Stimulated activated CD4-positive, alpha-beta T cell treated with anti-CD3 and anti-CD28 coated beads, Interleukin-15, amount 100 ng/mL, for 24 hours (primary cell): ENCODE data around the gene GTF2IRD1.
"Not testable (repeated sequence)": the region's sequence is repeated elsewhere in the genome, so short reads cannot be mapped to it uniquely, and the experiment has no call there.

Experiments
- DNase-seq: peaks from one replicate; pipeline ENCODE4 v3.0.0-alpha.2; 2020

GTF2IRD1 gene

GRCh38 chr7:74474271-74474865, 20.7 kb downstream of the GTF2IRD1 start:
- DNase-seq: no peak

DNA sequence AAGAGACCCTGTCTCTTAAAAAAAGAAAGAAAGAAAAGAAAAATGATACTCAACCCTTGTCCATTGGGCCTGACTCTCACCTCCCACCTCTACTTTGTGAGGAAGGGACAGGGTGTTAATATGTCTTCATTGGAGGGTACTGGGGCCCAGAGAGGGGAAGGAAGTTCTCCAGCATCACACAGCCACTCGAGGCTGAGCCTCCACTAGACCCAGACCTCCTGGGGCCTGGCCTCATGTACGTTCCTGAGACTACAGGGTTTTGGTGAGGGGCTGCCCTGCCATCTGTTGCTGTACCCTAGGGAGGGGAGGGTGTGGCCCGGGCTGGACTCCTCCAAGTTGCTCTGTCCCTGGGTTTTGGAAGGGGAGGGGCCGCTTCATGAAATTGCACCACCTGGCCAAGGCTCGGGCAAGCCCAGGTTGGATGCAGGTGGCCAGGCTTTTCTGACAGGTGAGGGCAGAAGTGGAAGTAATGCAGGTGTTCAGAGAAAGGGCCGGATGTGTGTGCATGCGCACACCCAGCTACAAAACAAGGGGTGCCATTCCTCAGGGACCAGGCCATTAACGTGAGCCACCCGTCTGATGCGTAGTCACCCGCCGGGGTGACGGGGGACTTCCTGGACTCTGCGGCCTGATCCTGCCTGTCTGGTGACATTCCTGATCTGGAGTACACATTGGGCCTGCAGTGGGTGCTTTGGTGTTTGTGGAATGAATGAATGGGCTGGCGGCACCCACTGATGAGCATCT, 21.7 kb downstream of the GTF2IRD1 start:
- no peak for DNase-seq

- DNase-seq: no peak
Measured at GRCh38 chr7:74475987-74476350, 22.3 kb downstream of the GTF2IRD1 start.

DNA sequence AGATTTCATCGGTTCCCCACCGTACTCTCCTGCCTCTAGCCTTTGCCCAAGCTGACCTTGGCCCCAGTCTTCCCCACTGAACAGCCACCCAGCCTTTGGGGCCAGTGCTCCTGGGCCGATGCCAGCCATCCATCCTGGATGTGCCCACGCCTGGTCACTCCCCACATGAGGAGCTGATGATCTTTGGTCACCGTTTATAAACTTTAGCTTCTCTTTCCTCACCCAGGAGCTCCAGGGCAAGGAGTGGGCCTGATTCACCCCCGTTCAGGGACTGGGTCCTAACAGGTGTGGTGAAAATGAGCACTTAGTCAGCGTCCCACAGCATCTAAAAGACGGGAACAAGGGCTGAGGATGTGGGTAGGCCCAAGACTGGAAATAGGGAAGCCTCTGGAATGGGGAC, 22.9 kb downstream of the GTF2IRD1 start:
- no peak for DNase-seq

- DNase-seq: no peak
Measured at GRCh38 chr7:74478671-74479065, 25.0 kb downstream of the GTF2IRD1 start.

DNA sequence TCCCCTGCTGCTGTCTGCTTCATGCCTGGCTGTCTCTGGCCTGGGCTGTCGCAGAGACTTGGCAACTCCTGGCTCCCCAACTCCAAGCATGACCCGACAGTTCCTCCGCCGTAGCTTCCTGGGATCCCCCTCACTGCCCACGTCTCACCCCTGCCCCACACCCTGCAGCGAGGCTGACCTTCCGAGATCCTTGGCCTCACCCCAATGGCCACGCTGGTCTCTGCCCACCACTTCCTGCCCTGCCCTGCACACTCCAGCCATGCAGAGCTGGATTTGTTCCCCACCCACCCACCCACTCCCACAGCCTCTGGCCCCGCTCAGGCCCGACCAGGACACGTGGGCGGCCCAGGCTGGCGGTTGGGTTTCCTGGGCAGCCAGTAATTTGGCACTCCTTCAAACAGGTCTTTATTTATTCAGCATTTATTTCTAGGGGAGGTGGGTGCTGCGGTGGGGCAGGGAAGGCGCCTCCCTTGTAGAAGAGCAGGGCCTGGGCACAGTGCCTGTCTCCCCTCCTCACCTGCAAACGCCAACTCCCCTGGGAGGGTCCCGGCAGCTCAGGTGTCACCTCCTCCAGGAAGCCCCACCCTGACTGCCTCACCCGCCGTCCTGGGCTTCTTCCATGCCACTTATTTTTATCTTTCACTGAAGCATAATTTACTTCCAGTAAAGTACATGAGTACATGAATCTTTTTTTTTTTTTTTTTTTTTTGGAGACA, 25.5 kb downstream of the GTF2IRD1 start:
- no peak for DNase-seq

- DNase-seq: no peak
Measured at GRCh38 chr7:74479961-74480829, 26.5 kb downstream of the GTF2IRD1 start.

- no peak for DNase-seq
Measured at GRCh38 chr7:74480861-74481417, 27.2 kb downstream of the GTF2IRD1 start.

DNA sequence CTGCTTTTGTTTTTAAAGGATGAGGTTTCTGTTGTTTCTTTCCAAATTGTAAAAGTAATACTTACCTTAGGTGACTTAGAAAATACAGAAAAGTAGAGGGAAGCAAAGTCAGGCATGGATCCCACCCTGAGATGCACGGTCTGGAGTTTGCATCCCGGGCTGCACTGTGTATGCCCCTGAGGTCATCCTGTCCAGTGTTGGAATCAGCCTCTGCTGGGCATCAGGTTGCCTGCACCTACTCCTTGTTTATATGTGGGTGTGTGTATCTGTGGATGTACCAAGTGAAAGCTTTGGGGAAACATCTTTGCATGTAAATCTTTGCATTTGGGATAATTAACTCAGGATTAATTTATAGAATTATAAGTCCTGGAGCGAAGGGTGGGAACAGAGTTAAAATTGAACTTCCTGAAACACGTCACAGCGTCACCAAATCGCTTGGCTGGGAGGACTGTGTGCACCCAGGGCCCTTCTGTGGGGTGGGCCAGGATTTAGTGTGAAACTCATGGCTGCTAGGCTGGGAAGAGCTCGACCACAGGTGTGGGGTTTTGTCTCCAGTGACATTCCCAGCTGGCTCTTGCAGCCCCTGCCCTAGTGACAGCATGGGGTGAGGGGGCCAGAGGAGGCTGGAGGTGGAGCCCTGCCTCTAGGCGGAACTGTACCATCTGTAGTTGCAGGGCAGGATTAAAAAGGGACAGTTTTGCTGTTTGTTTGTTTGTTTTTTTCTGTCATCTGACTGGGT, 27.9 kb downstream of the GTF2IRD1 start:
- DNase-seq: no peak

DNA sequence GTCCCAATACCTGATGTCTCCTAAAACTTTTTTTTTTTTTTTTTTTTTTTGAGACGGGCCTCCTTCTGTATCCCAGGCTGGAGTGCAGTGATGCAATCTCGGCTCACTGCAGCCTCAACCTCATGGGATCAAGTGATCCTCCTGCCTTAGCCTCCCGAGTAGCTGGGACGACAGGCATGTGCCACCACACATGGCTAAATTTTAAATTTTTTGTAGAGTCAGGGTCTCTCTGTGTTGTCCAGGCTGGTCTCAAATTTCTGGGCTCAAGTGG, 28.4 kb downstream of the GTF2IRD1 start:
- DNase-seq: no peak

GRCh38 chr7:74482629-74483401, 29.1 kb downstream of the GTF2IRD1 start:
- no peak for DNase-seq

DNA sequence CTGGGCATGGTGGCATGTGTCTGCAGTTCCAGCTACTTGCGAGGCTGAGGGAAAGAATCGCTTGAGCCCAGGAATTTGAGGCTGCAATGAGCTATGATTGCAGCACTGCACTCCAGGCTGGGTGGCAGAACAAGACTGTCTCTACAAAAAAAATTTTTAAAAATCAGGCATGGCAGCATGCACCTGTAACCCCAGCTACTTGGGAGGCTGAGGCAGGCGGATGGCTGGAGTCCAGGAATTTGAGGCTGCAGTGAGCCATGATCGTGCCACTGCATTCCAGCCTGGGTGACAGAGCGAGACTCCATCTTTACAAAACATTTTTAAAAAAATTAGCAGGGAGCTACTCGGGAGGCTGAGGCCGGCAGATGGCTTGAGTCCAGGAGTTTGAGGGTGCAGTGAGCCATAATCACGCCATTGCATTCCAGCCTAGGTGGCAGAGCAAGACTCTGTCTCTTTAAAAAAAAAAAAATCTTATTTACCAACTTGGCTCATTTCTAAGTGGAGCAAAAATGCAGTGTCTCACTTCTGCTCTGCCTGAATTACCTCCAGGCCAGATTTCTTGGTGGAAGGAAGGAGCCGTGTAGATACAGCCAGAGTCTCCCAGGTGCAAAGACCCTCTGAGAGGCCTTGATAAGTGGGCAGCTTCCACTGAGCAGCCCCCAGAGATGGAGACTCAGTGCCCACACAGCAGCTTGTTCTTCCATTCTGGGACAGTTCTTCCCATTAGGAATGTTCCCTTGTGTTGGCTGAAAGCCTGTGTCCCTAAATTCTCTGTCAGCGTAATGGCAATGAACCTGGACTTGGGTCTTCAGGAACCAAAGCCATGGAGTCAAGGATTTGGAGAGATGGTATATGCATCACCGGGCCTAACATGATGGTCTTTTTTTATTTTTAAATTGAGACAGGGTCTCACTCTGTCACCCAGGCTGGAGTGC, 30.0 kb downstream of the GTF2IRD1 start:
- DNase-seq: no peak

GRCh38 chr7:74485611-74486010, 31.9 kb downstream of the GTF2IRD1 start:
- no peak for DNase-seq

DNA sequence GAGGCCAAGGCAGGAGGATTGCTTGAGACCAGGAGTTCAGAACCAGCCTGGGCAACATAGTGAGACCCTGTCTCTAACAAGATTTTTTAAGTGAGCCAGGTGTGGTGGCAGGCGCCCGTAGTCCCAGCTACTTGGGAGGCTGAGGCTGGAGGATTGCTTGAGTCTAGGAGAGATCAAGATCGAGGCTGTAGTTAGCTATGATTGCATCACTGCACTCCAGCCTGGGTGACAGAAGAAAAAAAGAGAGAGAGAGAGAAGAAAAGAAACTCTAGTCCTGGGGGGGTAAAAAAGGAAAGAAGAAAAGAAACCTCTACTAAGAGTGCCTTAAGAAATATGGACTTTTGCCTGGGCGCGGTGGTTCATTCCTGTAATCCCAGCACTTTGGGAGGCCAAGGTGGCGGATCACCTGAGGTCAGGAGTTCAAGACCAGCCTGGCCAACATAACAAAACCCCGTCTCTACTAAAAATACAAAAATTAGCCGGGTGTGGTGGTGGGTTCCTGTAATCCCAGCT, 34.9 kb downstream of the GTF2IRD1 start:
- DNase-seq: not testable (repeated sequence)

DNA sequence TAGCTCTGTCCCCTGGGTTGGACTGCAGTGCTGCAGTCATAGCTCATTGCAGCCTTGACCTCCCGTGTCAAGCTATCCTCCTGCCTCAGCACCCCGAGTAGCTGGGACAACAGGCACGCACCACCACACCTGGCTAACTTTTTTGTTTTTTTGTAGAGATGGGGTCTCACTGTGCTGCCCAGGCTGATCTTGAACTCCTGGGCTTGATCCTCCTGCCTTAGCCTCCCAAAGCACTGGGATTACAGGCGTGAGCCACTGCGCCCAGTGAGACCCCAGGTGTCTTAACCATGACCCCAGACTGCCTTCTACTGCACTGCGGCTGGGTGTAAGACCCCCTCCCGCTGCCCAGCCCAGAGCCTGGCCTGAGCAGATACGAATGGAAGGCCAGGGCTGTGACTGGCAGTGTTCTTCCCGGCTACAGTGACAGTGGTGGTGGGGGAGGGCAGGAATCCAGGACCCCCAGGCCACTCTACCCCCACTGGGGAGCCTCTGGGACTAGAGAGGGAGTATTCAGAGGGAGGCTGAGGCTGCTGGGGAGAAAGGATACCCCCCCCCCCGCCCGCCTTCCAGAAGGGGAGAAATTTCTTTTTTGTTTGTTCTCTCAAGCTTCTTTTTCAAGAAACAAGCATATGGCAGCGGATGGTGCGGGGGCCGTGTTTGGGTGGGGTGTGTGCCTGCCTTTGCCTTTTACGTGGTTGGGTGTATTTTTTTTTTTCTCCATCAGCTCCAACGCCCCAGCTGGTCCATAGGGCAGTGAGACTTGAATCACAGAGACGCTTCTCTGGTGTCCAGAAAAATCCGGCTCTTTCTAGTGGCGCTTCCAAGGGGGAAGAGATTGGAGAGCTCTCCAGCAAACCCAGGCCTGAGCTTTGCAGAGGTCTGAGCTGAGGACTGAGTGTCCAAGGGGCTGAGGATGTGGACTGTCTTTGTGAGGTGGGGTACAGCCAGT, 36.6 kb downstream of the GTF2IRD1 start:
- DNase-seq: no peak

DNA sequence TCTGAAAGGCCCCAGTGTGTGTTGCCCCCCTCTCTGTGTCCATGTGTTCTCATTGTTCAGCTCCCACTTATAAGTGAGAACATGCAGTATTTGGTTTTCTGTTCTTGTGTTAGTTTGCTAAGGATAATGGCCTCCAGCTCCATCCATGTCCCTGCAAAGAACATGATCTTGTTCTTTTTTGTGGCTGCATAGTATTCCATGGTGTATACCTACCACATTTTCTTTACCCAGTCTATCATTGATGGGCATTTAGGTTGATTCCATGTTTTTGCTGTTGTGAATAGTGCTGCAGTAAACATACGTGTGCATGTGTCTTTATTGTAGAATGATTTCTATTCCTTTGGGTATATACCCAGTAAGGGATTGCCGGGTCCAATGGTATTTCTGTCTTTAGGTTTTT, 37.8 kb downstream of the GTF2IRD1 start:
- DNase-seq: not testable (repeated sequence)

- DNase-seq: no peak
Measured at GRCh38 chr7:74493295-74493694, 39.6 kb downstream of the GTF2IRD1 start.

DNA sequence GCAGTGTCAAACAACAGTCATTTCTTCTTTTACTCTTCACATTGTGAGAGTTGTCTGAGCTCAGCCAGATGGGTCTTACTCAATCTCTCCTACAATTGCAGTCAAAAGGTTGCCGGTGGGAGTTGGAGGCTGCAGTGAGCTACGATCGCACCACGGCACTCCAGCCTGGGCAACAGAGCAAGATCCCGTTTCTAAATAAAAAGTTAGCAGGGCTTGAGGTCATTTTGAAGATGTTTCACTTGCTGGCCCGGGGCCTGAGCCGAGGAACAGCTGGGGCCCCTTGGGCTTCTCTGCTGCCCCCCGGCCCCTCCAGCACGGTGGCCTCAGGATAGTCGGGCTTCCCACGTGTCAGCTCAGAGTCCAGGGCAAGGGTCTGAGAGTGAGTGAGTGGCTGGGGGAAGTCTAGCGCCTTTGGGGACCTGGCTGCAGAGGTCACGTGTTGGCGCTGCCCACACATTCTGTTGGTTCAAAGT, 40.4 kb downstream of the GTF2IRD1 start:
- DNase-seq: no peak
